ENCODE data around the gene ZBTB20.
"Not testable (repeated sequence)": the region's sequence is repeated elsewhere in the genome, so short reads cannot be mapped to it uniquely, and the experiment has no call there.

ZBTB20 gene

DNA sequence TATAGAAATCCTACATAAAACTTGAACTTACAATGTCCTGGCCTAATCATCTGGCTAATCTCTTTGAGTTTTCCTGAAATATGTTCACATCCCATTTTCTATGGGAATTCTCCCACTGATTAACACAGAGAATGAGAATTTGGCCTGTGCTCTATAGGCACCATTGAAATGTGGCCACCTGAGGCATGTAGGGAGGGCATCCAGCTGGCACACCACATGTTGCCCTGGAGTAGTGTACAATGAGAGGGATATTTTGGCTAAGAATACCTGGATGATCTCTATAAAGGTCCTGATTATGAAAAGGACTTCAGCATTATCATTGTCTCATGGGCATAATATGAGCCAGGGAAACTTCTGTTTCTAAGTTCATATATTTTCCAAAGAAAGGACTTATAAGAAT is 324.0 kb downstream of the ZBTB20 start:
- DNase-seq: no peak

DNA sequence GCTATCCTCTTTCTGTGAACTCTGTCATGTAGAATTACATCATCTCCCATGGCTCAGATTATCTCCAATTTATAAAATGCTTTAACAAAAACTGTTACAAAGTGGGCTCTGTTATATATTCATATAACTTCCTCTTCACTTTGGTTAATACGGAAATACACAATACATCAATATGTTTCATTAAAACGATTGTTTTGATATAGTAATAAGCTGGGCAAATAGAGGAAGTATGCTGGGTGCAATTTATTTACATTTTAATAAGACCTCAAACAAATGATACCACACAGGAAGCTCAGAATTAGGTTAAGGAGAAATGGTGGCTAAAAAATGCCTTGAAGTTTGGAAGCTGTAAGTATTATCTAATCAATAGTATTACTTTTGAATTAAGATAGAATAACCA is 331.0 kb downstream of the ZBTB20 start:
- DNase-seq: no peak

DNA sequence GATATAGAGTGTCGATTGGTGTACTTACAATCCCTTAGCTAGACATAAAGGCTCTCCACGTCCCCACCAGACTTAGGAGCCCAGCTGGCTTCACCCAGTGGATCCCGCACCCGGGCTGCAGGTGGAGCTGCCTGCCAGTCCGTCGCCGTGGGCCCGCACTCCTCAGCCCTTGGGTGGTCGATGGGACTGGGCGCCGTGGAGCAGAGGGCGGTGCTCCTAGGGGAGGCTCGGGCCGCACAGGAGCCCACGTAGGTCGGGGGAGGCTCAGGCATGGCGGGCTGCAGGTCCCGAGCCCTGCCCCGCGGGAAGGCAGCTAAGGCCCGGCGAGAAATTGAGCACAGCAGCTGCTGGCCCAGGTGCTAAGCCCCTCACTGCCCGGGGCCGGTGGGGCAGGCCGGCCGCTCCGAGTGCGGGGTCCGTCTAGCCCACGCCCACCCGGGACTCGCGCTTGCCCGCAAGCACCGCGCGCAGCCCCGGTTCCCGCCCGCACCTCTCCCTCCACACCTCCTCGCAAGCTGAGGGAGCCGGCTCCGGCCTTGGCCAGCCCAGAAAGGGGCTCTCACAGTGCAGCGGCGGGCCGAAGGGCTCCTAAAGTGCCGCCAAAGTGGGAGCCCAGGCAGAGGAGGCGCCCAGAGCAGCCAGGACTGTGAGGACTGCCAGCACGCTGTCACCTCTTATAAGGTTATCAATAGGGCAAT is 334.4 kb downstream of the ZBTB20 start:
- DNase-seq: not testable (repeated sequence)

DNA sequence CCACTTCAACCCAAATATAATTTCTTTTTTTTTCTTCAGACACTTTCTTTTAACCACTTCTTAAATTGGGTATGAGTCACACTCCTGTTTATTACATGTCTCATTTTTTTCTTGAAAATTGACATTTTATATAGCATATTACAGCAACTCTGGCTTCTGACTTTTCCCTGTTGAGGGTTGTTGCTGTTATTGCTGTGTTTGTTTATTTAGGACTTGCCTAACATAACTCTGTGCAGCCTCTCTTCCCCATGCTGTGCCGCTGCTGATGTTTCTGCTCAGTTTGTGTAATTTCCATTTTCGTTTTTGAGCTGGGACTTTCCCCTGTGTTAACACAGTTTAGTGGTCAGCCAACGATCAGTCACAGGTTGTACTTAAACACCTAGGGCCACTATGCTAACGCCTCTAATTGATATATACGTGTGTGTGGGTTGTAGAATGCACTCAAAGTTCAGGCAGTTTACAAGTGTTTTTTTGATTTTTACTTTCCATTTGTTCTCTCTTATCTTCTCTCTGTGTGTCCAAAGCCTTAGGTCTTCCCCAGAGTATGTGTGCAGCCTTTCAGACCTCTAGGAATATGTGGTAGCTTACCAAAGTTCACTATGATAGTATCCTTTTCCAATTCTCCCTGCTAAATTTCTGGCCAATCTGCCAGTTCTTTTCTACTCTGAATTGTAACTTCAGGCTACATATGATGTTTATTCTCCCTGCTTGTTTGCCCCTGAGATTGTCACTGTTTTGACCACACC is 337.2 kb downstream of the ZBTB20 start:
- DNase-seq: no peak

DNA sequence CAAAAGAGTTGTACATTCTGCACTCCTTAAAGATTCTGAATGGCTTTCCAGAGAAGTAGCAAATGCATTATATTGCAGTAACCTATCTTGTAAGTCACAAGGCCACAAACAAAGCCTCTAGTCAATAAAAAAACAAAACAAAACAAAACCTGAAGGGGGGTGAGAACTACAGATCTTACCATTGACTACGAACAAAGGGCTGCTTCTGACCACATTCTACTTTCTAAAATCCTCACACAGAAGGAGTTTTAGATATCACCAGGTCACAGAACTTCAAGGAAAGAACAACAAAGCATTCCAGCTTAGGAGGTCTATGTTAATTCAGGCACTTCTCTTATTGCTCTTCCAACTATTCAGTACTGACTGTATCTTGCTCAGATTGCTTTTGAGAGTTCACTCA is 343.0 kb downstream of the ZBTB20 start:
- DNase-seq: no peak

DNA sequence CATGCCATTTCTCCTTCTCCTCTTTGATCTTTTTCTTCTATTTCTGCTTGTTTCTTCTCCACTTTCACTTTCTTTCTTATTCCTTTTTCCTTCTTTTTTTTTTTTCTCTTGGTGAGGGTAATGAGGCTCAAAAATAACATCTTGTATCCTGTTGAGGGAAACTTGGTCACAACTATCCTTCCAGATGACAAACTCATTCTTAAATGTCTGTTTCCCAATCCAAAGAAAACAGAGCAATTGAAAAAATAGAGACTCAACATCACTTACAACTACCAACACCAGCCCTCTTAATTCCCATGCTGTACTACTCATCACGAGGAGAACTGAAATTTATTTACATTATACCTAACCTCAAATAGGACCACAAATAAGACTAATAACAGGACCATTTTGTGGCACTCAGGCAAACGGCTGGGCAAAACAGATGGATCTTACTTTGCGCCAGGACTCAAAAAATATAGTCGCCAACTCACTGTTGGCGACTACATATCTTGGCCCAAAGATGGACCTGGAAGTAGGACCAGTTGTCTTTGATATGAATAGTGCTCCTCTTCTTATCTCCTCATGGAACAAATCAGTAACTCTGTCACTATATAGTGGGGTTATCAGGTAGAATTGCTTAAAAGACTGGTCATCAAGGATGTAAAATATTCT is 343.9 kb downstream of the ZBTB20 start:
- DNase-seq: no peak

DNA sequence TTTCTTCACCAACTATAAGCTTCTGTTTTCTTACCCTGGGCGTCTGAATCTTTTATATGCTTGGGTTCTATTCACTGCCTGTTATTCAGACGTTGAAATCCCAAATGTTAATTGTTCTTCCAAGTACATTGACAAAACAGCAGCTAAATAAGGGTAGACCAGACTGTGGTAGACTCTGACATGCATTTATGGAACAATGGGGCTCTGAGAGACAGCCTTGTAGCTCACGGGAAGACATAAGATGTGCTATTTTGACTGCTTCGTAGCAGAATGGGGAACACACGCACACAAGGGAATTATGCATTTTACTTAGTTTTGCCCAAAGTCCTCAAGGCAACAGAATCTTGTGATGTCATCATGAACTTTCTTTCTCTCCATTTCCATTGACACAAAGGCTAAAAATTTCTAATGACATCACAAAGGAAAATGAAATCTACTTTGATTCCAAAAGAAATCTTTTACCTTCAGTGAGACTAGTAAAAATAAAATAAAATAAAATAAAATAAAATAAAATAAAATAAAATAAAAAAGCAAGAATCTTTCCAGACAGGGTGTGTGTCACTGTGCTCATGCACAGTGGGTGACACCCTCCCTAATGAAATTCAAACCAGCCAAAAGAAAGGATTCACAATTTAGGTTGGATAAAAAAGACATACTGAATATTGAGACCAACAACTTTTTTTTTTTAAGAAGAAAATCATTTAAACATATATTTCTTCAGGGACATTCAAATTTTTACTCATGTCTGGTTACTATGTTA is 346.6 kb downstream of the ZBTB20 start:
- DNase-seq: no peak

DNA sequence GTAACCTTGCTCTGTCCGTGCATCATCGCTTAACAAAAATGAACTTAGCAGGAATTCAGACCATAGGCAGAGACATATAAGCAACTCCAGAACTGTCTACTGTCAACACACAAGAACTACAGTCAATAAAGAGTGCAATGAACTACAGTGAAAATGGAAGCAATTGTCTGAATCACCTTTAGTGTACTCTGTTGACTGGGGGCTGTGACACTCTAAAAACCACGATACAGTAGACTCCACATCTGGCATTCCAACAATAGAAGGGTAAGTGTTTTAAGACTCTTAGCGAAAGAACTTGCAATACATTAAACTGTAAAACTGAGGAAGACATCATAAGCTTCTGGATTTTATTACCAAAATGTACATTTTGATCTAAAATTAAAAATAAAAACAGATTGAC is 347.3 kb downstream of the ZBTB20 start:
- DNase-seq: no peak

DNA sequence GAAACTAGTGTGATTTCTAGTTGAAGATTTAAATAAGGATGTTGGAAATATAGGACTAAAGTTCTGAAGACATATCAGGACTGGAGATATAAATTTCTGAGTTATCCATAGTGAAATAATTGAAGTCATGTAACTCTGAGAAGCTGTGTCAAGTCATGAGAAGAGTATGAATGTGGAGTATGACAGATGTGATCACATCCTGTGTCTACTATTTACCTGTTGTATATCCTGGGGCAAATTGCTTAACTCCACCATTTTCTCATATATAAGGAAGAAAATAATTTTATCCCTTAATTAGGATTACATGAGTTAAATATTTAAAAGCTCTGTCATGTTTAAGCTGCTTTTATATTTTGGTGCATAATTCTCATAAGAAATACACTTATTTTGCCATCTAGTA is 350.3 kb downstream of the ZBTB20 start:
- no peak for DNase-seq

DNA sequence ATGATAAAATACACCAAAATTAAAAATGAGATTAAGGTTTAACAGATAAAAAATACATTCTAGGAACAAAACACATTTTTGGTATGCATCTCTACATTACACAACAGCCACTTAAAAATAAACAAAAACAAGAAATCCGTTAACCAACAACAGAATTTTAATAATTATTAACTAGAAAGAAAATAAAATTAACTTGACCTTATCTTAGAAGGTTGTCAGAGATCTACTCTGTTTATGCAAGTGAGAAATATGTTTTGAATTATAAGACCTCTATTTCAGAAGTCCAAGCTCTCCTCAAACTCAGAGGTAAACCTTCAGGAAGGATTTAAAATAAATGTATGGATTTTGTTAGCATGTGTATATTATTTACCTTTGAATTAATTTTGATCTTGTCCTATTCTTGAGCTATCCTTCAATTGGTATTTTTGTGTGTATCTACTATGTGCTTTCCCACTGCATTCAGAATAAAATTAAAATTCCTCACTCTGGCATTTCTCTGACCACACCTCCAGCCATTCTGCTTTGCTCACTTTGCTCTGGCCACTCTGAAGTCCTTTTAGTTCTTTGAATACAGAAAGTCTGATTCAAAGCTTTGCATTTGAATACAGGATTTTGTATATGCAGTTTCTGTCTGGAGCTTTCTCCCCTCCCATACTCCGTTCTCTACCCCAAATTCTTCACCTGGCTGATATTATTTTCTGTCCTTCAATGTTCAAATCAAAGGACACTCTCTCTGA is 352.0 kb downstream of the ZBTB20 start:
- no peak for DNase-seq

DNA sequence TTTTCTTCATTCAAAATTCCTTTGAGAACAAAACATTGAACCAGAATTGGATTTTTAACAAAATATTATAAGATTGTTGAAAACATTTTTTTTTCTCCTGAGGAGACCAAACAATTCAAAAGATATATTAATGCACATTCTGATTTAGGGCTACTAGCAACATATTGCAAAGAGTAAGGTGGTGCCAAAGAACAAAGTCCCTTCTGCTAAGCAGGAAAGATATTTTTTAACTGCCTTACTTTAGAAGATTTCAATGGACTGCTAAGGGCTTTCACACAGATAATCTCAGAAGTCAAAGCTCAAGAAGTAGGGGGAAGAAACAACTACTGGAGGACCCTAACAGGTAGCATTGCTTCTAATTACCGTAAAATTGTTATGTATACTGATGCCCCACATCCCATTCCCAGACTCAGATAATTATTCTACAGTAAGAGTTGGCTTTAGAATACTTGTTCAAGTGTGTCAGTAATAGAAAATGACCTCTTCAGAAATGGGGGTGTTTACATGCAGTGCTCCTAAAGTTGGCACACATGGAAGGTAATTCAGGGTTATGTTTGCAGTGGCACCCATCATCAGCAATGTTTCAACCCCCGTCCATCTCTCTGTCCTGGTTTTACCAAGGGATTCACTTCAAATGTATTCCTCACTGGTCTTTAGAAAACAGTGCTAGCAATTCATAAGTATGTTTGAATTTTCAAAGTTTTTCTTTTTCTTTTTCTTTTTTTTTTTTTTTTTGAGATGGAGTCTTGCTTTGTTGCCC is 354.7 kb downstream of the ZBTB20 start:
- DNase-seq: no peak

DNA sequence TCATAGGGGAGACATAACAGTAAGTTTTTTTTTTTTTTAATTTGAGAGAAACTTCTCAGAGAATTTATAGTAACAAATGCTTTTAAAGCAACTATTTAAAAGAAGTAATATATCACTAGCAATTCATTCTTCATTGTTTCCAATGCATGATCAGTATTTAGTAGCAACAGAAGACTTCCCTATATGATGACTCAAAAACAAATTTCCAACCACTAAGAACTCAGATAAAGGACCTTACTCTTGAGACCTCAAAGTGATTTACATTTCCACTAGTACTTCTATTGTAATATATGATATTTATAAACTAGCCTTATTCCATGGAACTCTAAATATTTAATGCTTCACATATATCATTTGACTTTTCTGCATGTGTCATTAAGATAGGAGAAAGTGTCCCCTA is 356.3 kb downstream of the ZBTB20 start:
- no peak for DNase-seq

DNA sequence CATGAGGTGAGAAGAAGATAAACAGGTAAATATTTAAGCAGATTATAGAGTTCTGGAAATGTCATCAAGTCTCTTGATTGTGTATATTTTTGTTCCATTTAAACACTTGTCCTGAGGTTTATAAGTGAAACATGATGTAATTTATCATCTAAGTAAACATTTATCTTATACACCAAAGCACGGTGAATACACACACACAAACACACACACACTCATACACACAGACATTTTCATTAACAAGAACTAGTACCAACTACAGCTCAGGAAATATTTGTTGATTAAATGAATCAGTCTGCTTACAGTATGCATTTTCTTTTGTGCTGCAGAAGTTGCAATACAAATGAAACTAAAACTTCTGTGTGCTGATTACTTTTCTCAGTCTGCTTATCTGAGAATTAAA is 357.3 kb downstream of the ZBTB20 start:
- no peak for DNase-seq

DNA sequence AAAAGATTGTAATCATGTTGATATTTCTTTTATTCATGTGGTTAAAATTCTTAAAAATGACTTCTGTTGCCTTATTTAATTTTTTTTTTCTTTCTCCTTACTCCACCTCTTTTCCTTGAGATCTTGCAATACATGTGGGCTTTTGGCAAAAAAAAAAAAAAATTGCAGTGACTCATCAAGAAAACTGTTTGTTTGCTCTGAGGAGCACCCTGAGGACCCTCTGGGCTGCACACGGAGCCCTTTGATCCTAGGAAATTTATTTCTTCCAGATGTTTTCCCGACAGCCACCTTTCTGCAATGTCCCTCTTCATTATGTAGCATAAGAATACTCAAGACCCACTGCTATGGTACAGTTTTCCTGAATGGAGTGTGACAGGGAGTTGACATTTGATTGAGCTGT is 371.7 kb downstream of the ZBTB20 start:
- no peak for DNase-seq

DNA sequence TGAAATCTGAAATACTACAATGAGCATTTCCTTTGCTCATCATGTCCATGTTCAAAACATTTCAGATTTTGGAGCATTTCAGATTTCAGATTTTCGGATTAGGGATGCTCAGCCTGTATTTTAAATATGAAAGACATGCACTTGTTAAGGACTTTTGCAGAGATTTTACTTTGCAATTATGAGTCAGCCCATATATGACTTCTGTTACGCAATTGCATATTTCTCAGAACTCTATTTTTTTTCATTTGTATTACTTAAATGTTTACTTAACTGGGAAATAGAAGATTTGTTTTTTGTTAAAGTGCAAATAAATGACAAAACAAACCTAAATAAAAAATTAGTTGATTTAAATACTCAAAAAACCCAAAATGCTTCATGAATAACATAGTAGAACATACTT is 376.2 kb downstream of the ZBTB20 start:
- no peak for DNase-seq

DNA sequence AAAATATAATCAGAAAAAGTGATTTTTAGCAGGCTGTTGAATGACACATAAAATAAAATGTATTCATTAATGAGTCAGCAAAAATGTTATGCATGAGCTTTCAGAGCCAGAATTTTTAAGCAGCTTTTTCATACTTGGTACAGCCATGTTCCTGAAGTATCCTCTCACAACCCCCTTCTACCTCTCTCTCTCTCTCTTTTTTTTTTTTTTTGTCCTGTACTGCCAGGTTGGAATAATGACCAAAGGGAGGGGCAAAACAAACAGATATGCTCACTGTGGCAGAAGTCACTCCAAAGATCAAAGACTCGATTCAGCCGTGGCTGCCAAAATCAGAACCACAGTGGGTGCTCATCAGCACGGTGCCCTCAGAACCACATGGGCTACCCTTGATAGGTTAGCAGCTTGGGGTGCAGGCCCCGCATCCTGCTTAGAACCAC is 383.0 kb downstream of the ZBTB20 start:
- DNase-seq: no peak

DNA sequence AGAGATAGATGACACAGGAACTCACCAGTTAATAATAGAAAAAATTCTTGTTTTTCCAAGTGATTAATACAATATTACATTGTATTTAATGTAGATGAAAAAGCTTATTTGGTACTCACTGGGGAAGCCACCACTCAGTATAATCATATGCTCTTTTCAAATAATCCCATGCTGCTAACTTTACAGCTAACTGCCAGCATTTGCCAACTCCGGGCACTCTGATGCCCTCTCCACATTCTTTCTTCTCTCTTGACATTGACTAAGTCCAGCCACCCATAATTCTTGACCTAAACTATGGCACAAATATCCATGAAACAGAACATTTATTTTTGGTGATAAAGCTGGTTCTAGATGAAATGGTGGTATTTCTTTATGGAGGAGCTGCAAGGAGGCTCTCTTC is 384.9 kb downstream of the ZBTB20 start:
- no peak for DNase-seq

DNA sequence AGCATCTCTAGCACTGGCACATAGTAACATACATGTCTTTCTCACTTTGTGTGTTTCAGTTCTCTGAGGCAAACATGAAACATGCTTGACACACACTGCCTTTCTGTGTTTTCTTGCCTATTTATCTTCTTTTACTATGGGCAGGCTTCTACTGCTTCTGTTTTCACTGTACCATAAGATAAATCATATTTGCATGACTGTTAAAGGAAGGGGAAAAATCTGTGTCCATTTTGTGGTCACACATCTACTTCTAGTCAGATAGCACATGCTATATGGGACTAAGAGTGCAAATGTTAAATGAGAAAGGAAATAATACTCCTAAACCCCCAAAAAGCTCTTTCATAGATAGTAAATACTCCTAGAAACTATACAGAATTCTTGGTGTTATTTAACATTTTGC is 386.4 kb downstream of the ZBTB20 start:
- DNase-seq: no peak

DNA sequence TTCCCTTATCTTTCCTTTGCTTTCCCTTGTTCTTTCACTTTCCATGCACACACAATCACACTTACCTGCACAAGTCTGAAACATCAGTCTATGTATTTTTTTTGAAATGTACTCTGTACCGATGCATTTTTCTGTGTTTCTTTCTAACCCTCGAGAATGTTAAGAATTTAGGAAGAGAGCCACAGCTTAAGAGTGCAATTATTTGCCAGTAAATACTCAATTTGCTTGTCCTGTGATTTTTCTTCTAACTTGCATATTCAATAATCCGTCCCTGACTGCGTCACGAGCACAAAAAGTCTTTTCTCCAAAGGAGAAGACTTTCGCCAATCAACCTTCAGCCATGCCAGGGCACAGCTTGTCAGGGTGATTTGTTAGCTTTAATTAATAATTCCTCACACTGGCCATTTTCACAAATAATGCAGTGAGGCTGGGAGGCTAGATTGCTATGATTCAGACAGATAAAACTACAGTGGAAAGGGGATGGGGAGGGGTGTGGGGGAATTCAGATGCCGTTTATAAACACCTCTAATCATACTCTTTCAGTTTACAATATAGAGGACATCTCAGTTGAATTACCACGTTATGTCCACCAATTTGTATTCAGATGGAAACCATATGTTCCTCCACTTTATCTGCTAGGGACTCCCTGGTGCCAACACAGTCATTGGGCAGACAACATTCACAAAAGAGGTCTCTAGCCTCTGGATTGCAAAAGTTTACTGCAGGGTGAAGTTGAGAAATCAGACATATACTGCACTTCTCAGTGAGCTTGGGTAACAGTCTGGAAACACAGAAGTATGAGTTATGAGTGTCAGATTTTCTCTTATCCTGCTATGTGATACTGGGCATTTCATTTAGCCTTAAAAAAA is 388.0 kb downstream of the ZBTB20 start:
- DNase-seq: no peak

DNA sequence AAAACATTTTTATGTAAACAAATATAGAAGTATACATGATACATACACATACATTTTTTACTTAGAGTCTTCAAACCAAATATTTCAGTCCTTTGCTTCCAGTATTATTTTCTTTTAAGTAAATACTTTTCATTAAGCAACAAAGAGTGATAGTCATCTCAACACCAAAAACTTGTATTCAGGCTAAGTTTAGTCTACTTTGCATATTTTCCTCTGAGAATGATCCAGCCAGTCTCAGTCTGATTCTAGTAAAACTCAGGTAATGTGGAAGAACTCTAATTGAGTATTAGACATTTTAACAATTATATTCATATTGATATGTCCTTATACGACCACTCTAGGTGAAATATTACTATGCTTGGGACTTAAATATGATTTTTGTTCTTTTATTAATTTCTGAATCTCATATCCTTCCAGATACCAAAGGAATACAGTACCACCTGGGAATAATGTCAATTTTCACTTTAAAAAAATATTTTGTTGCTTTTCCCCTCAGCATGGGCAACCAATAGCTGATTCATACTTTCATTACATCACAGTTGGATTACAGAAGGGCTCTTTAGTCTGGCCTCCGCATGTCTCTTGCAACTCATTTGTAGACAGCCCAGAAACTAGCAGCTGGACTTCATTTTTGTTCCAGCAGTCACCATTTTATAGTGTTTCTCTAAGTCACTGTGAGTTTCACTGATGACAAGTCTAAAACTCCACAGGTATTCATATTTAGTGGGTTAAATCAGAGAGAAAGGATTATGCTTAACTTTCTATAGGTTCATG is 390.4 kb downstream of the ZBTB20 start:
- no peak for DNase-seq
